Dendritic cell treated with granulocyte-macrophage colony-stimulating factor and Interleukin-4, amounts not matched to agents 40 ng/mL and 50 ng/mL, for 4 days (primary cell): ENCODE results near the gene GRIA1.

Experiments used
- H3K27ac Mint-ChIP-seq: one replicate; pipeline ENCODE4 v1.8.0; 2022; ENCODE audit warnings: mild to moderate bottlenecking, mixed read lengths
- H3K27me3 Mint-ChIP-seq: one replicate; pipeline ENCODE4 v1.8.0; 2022; ENCODE audit warnings: mild to moderate bottlenecking, mixed read lengths
- H3K36me3 Mint-ChIP-seq: one replicate; pipeline ENCODE4 v1.8.0; 2022; ENCODE audit warnings: low read depth, mixed read lengths
- H3K4me1 Mint-ChIP-seq: one replicate; pipeline ENCODE4 v1.8.0; 2022; ENCODE audit warnings: low read depth, mixed read lengths
- H3K4me3 Mint-ChIP-seq: one replicate; pipeline ENCODE4 v1.8.0; 2022; ENCODE audit warnings: mild to moderate bottlenecking, moderate library complexity, mixed read lengths
- H3K9me3 Mint-ChIP-seq: one replicate; pipeline ENCODE4 v1.8.0; 2022; ENCODE audit warnings: mixed read lengths
- intact Hi-C: fragments of 100-400 bp; cut with micrococcal nuclease; formaldehyde crosslinking; loops from one replicate; pipeline ENCODE4 v1.15.0; 2022

Gene GRIA1

DNA sequence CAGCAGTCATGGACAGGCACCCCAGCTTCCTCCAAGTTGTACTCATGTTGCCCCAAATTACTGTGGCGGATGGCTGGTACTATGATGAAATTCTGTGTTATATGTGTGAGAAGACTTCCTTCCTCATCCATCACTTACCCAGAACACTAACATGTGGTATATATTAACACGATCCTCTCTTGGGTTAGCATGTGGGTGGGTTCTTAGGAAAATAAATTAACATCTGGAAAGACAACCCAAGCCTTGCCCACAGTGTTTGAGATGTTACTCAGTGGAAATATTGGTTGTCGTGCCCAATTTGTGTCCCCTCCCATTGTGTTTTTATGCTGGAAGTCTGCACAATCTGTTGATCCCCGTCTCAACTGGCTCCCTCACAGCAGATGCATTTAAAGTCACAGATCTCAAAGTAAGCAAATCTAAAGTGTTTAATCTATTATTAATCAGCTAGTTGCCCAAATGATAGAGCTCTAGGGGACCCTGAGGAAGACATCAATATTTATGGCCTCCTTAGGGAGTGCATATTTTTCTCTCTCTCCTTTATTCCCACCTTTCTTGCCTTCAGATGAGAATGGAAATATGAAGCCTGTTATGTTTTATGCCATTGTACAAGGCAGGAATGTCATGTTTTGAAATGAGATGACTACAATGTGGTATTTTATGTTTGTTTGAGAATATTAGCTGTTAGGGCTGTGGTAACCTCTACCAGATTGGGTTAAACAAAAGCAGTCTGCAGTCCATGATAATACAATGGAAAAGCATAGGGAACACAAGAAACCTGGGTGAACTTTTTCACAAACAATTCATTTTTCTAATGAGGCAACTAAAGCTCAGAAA is 93.9 kb downstream of the GRIA1 start:
- H3K4me3 Mint-ChIP-seq = no peak overlapping the region
- no peaks in the 10 kb centered on the region for H3K27me3 Mint-ChIP-seq
- no peaks in the 10 kb centered on the region for H3K9me3 Mint-ChIP-seq
- H3K36me3 Mint-ChIP-seq = no peaks in the 10 kb centered on the region
- intact Hi-C loops = no loop called here
- no peaks in the 10 kb centered on the region for H3K4me1 Mint-ChIP-seq
- H3K27ac Mint-ChIP-seq = no peak overlapping the region

DNA sequence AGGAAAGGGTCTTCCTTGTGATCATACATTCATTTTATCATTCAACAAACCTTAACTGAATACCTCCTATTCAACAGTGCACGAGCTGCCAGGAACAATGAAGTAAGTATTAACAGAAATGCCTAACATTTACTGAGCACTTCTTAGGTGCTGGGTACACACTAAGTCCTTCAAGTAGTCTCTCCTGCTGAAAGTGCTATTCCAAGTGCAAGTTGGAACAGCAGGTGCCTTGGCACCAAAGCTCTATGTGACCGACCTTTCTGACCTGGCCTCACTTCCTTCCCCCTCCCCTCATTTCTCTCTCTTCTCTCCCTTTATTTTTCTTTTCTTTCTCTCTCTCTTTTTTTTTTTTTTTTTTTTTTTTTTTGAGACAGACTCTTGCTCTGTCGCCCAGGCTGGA is 94.5 kb downstream of the GRIA1 start:
- H3K36me3 Mint-ChIP-seq = no peaks in the 10 kb centered on the region
- intact Hi-C loops = no loop called here
- no peak overlapping the region for H3K4me3 Mint-ChIP-seq
- no peaks in the 10 kb centered on the region for H3K27me3 Mint-ChIP-seq
- no peaks in the 10 kb centered on the region for H3K9me3 Mint-ChIP-seq
- H3K27ac Mint-ChIP-seq = no peak overlapping the region
- no peaks in the 10 kb centered on the region for H3K4me1 Mint-ChIP-seq

DNA sequence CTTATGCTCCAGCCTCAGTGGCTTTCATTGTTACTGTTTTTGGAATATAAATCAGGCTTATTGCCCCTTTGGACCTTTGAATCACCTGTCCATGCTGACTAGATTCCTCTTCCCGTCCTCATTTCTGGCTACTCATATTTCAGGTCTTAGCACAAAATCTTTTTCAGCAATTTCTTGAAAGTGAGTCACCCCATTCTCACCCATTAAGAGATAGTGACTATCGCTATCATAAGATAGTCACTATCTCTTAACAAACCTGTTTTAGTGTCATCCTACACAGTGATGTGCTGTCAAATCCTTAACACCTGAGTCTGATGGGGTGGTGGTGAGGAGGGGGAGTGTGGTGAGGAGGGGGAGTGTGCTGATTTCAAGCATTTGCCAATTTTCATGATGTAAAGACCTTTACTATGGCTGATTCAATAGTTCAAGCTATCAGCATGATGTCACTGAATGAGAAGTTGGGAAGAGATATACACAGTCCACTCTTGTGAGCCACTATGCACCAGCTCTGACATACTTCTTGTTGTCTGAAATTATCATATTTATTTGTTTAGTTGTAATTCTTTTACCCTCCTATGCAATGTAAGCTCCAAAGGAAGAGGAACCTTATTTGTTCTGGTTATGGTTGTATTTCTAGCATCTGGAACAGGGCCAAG is 95.3 kb downstream of the GRIA1 start:
- no peaks in the 10 kb centered on the region for H3K36me3 Mint-ChIP-seq
- H3K27ac Mint-ChIP-seq = no peak overlapping the region
- H3K4me3 Mint-ChIP-seq = no peak overlapping the region
- H3K27me3 Mint-ChIP-seq = no peaks in the 10 kb centered on the region
- intact Hi-C loops = no loop called here
- no peaks in the 10 kb centered on the region for H3K4me1 Mint-ChIP-seq
- no peaks in the 10 kb centered on the region for H3K9me3 Mint-ChIP-seq

DNA sequence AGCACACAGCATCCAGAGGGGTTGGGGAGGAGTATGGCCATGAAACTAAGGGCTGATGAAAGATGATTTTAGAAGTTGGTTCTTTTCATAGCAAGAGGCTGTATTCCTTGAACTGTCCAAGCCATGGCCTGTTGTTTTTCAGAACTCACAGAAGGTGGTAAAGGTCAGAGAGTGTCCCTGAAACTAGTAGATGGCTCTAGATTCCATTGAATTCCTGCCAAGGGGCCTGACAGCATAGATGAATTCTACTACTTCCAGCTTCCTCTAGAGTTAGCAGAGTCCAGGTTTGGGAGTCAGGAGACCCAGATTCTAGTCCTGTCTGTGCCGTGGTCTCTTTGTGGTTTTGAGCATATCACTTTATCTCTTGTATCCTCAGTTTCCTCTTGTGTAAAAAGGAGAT is 101.6 kb downstream of the GRIA1 start:
- H3K27ac Mint-ChIP-seq = no peak overlapping the region
- intact Hi-C loops = no loop called here
- no peaks in the 10 kb centered on the region for H3K36me3 Mint-ChIP-seq
- no peaks in the 10 kb centered on the region for H3K9me3 Mint-ChIP-seq
- no peaks in the 10 kb centered on the region for H3K4me1 Mint-ChIP-seq
- no peaks in the 10 kb centered on the region for H3K27me3 Mint-ChIP-seq
- H3K4me3 Mint-ChIP-seq = no peak overlapping the region

DNA sequence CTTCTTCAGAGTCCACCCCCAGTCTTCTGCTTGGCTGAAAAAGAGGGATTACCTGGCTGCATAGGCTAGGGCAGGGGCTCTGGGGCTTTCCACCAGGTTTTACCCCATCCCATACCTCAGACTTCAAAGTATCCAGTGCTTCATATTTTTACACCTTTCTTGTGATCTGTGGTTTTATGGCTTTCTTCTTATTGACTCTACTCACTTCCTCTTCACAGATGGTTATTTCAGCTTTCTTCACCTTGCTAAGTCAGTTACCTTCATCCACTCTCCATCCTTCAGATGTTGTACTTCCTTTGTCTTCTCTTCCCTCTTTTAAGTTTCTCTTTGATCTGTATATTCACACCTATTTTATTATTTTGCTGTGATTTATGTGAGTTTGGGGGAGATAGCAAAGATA is 104.3 kb downstream of the GRIA1 start:
- no peaks in the 10 kb centered on the region for H3K9me3 Mint-ChIP-seq
- H3K36me3 Mint-ChIP-seq = no peaks in the 10 kb centered on the region
- no peak overlapping the region for H3K27ac Mint-ChIP-seq
- intact Hi-C loops = no loop called here
- H3K4me1 Mint-ChIP-seq = no peaks in the 10 kb centered on the region
- H3K4me3 Mint-ChIP-seq = no peak overlapping the region
- no peaks in the 10 kb centered on the region for H3K27me3 Mint-ChIP-seq

DNA sequence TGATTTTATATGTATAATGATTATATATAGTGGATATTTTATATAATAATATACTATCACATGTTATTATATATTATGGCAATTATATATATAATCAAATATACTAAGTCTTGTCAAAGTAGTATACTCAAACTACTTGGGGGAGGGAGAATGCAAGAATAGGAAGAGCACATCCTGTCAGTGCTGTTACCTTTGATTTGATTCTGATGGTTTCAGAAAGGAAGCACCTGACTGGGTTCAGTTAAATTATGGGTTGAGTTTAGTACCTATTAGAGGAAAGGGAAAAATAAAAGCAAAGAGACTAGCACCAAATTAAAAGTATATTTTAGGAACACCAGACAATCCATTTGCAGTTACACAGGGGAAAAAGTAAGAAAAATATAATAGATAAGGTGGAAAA is 107.6 kb downstream of the GRIA1 start:
- Mint-ChIP-seq H3K4me3 (no peak overlapping the region), H3K27me3 (no peaks in the 10 kb centered on the region), H3K9me3 (no peaks in the 10 kb centered on the region), H3K4me1 (no peaks in the 10 kb centered on the region), H3K27ac (no peak overlapping the region), H3K36me3 (no peaks in the 10 kb centered on the region)
- intact Hi-C loops = no loop called here

DNA sequence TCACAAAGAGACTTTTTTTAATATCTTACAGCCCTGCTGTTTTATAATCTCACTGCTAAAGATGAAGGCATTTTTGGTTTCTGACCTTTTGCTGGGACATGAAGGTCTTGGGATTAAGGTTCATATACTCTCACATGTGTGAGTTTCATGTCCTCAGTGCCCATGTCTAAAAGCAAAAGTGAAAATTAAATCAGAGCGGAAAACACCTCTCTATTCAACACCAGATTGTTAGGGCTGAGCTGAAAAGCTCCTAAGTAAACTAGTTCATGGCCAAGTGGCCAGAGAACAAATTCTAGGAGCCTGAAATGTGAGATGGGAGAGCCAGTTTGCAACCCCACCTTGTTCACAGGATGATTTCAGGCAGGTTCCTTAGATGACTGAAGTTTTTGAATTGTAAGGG is 110.9 kb downstream of the GRIA1 start:
- H3K27me3 Mint-ChIP-seq = no peaks in the 10 kb centered on the region
- H3K36me3 Mint-ChIP-seq = no peaks in the 10 kb centered on the region
- no peaks in the 10 kb centered on the region for H3K4me1 Mint-ChIP-seq
- H3K4me3 Mint-ChIP-seq = no peak overlapping the region
- intact Hi-C loops = no loop called here
- no peaks in the 10 kb centered on the region for H3K9me3 Mint-ChIP-seq
- H3K27ac Mint-ChIP-seq = no peak overlapping the region

DNA sequence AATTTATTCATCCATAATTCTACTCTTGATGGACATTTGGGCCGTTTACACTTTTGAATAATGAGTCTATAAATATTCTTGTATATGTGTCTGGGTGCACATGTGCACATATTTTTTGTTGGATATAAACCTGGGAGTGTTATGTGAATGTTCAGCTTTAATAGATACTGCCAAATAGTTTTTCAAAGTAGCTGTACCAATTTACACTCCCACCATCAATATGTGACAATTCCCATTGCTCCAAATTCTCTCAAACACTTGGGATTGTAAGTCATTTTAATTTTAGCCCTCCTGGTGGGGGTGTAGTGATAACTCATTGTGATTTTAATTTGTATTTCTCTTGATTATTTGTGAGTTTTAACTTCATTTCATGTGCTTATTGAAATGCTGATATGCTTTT is 114.9 kb downstream of the GRIA1 start:
- no peak overlapping the region for H3K27ac Mint-ChIP-seq
- no peaks in the 10 kb centered on the region for H3K27me3 Mint-ChIP-seq

DNA sequence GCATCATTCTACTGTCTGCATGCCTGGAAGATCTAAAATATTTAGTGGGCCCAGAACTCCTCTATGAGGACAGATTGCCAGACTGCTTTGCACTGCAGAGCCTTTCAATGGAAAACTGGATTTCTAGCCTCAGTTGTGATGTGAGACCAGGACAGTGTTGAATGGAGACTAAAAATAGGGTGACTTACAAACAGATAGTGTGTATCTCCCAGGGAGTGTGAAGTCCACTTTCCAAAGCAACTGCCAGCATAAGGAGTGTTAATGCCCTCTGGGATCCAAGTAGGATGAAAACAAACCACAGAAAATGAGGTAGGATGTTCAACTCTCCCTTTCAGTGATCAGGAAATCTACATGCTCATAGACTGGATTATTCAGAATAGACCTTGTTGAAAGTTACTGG is 119.5 kb downstream of the GRIA1 start:
- H3K27ac Mint-ChIP-seq = no peak overlapping the region
- H3K4me1 Mint-ChIP-seq = no peaks in the 10 kb centered on the region
- no peaks in the 10 kb centered on the region for H3K27me3 Mint-ChIP-seq
- no peaks in the 10 kb centered on the region for H3K36me3 Mint-ChIP-seq
- intact Hi-C loops = no loop called here
- no peaks in the 10 kb centered on the region for H3K9me3 Mint-ChIP-seq
- H3K4me3 Mint-ChIP-seq = no peak overlapping the region

More for the DNA sequence above, 114.9 kb downstream of the GRIA1 start:
- no peaks in the 10 kb centered on the region for H3K36me3 Mint-ChIP-seq
- H3K4me3 Mint-ChIP-seq = no peak overlapping the region
- intact Hi-C loops = no loop called here
- no peaks in the 10 kb centered on the region for H3K4me1 Mint-ChIP-seq
- no peaks in the 10 kb centered on the region for H3K9me3 Mint-ChIP-seq

DNA sequence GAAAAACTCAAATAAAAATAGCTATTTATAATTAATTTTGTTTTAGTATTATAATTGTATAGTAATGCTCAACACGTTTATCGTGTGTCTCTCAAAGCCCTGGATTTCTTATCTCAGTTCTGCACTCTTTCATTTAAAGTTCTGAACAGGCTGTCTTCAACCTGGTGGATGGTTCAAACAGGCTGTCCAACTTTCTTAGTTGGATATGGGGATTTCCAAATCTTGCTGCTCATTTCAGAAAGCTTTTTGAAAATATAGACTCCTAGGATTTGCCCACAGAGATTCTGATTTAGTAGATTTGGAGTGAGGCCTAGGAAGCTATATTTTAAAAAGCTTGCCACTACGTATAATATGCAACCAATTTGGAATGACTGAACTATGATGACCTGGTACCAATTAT is 120.3 kb downstream of the GRIA1 start:
- H3K27ac Mint-ChIP-seq = no peak overlapping the region
- no peak overlapping the region for H3K4me3 Mint-ChIP-seq
- no peaks in the 10 kb centered on the region for H3K4me1 Mint-ChIP-seq
- no peaks in the 10 kb centered on the region for H3K36me3 Mint-ChIP-seq
- intact Hi-C loops = no loop called here
- H3K27me3 Mint-ChIP-seq = no peaks in the 10 kb centered on the region
- H3K9me3 Mint-ChIP-seq = no peaks in the 10 kb centered on the region

DNA sequence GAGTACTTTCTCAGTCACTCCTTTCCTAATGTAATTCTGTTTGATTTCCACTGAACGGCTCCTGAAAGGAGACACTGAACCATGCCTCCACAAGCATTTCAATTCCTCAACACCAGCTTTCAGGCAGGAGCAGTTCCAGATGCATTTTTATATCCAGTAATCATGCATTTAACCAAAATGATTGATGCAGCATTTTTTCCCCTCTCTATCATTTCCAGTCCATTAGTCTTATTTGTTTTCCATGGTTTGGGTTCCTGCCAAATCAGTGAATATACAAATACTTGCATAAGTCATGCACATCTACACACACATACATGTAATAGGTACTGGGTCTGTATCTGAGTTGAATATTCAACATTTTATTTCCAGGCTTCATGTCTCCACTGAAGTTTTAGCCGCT is 122.7 kb downstream of the GRIA1 start:
- Mint-ChIP-seq H3K9me3 (no peaks in the 10 kb centered on the region), H3K27me3 (no peaks in the 10 kb centered on the region), H3K4me1 (no peaks in the 10 kb centered on the region), H3K4me3 (no peak overlapping the region), H3K27ac (no peak overlapping the region), H3K36me3 (no peaks in the 10 kb centered on the region)
- intact Hi-C loops = no loop called here

DNA sequence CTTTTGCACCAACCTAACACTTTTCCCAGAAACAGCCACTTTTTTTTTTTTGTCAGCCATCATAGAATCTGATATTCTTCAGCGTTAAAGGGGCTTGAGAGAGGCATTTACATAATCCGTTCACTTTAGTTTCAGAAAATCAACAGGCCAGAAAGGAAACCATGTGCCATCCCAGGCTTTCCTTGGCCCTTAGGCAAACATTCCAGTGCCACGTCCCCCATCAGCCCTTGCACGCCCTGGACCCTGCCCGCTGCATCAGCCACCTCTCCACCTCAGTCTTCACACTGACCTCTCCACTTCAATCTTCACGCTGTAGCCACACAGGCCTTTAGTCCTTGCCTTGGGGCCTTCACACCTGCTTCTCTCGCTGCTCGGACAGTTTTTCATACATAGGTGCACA is 123.2 kb downstream of the GRIA1 start:
- Mint-ChIP-seq H3K27ac (no peak overlapping the region), H3K27me3 (no peaks in the 10 kb centered on the region), H3K4me3 (no peak overlapping the region), H3K36me3 (no peaks in the 10 kb centered on the region), H3K9me3 (no peaks in the 10 kb centered on the region), H3K4me1 (no peaks in the 10 kb centered on the region)
- intact Hi-C loops = no loop called here

DNA sequence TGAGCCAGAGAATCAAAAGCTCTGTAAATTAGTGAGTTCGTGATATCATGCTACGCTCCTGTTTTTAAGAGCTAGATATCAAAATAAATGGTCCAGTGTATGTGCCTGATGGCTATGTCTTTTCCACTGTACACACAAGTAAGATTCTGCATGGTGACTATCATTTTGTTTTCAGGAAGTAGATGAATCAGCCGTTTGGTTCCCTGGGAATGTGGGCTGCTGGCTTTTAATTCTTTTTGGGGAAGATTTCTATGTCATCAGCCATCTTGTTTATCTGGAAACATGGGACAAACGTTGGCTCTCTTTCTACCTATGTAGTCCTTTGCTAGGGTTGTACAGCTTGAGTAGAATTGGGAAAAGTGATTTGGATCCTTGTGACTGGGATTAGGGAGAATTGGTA is 126.7 kb downstream of the GRIA1 start:
- Mint-ChIP-seq H3K9me3 (no peaks in the 10 kb centered on the region), H3K27me3 (no peaks in the 10 kb centered on the region), H3K27ac (no peak overlapping the region), H3K4me1 (no peaks in the 10 kb centered on the region), H3K36me3 (no peaks in the 10 kb centered on the region), H3K4me3 (no peak overlapping the region)
- intact Hi-C loops = no loop called here

DNA sequence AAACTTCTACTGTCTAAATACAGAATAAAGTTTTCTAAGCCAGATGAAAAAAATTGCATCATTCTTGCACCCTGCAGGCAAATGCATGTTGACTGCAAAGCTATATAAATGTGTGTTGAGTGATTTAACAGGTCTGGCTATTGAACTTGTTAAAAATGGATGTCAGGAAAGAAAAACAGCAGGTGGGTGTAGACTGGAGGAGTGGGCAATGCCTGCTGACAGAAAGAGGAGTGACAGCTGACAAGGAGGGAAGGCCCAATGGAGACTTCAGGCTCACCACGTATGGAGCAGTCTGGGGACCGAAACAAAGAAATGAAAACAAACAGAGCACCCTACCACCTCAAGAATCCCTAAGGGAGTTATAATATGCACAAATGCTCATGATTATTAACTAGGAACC is 127.8 kb downstream of the GRIA1 start:
- intact Hi-C loops = no loop called here
- no peak overlapping the region for H3K27ac Mint-ChIP-seq
- H3K4me1 Mint-ChIP-seq = no peaks in the 10 kb centered on the region
- H3K36me3 Mint-ChIP-seq = no peaks in the 10 kb centered on the region
- no peaks in the 10 kb centered on the region for H3K9me3 Mint-ChIP-seq
- H3K4me3 Mint-ChIP-seq = no peak overlapping the region
- no peaks in the 10 kb centered on the region for H3K27me3 Mint-ChIP-seq

DNA sequence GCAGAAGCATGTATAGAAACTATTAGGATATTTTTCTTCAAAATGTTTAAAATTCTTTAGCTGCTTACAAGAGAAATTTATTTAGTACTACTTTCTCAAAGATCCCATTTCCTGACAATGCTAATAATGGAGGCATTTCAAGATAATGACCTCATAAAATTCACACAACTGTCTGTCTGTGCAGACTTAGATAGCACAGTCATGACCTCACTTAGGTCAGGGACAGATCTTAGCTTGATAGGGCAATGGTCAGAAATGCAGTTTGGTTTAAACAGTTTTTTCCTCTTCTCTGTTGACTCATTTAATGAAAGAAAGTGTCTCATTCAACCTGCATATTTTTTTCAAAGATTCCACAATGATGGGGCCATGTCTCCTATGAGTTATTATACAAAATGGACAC is 128.4 kb downstream of the GRIA1 start:
- intact Hi-C loops = no loop called here
- H3K27me3 Mint-ChIP-seq = no peaks in the 10 kb centered on the region
- no peak overlapping the region for H3K27ac Mint-ChIP-seq
- no peaks in the 10 kb centered on the region for H3K9me3 Mint-ChIP-seq
- no peak overlapping the region for H3K4me3 Mint-ChIP-seq
- H3K36me3 Mint-ChIP-seq = no peaks in the 10 kb centered on the region
- H3K4me1 Mint-ChIP-seq = no peaks in the 10 kb centered on the region
